HPDE6-E6E7 (cell line): ENCODE data around the gene IKZF3.
"Not testable (repeated sequence)": the region's sequence is repeated elsewhere in the genome, so short reads cannot be mapped to it uniquely, and the experiment has no call there.

Experiments
- DNase-seq: peaks from one replicate; pipeline ENCODE4 v3.0.0; 2011; ENCODE audit warnings: missing footprints; ENCODE audit errors: extremely low spot score

The IKZF3 gene

GRCh38 chr17:39716879-39717536 lies 147.1 kb downstream of the IKZF3 start:
- DNase-seq, result no peak

- no peak for DNase-seq
Measured at GRCh38 chr17:39716073-39716818, 147.9 kb downstream of the IKZF3 start.

- no peak for DNase-seq
Measured at GRCh38 chr17:39715375-39716072, 148.6 kb downstream of the IKZF3 start.

- no peak for DNase-seq
Measured at GRCh38 chr17:39714234-39714633, 149.9 kb downstream of the IKZF3 start.

GRCh38 chr17:39711851-39712250 lies 152.3 kb downstream of the IKZF3 start:
- no peak for DNase-seq

- DNase-seq, result not testable (repeated sequence)
Measured at GRCh38 chr17:39711071-39711470, 153.0 kb downstream of the IKZF3 start.

- no peak for DNase-seq
Measured at GRCh38 chr17:39709998-39710964, 153.8 kb downstream of the IKZF3 start.

GRCh38 chr17:39709319-39709997 lies 154.7 kb downstream of the IKZF3 start:
- DNase-seq, result no peak
